A673 (cell line): ENCODE results near the gene NMNAT3. TPM values are rescaled to one million over a fixed set of nuclear protein-coding genes. Genes with fewer than 3 reads are reported as not detected.

Experiments used
- BruUV-seq: library from RNA; stranded (reverse); fragments of 400-500 nt; replicated peaks from 2 replicates; lab custom pipeline; 2021; lab: Mats Ljungman, UMichigan
- CTCF ChIA-PET: fragments of 300-600 bp; sonication (Branson Sonifier 250); formaldehyde crosslinking; loops from one replicate; lab custom pipeline; 2022; ENCODE audit warnings: antibody characterized with exemption; lab: Charles Lee
- POLR2A ChIA-PET: fragments of 300-600 bp; sonication (Branson Sonifier 250); formaldehyde crosslinking; loops from one replicate; lab custom pipeline; 2022; ENCODE audit warnings: antibody characterized with exemption; ENCODE audit not compliant: low non-redundant PET; lab: Charles Lee
- DNase-seq: peaks from one replicate; pipeline ENCODE4 v3.0.0-alpha.2; 2015; ENCODE audit warnings: low spot score
- H3K27ac ChIP-seq: fragments of 200-600 bp; sonication (generic); 2 replicates; pipeline ENCODE4 v1.5.1; 2016; ENCODE audit warnings: mixed run types, low read depth, mild to moderate bottlenecking, mixed read lengths, antibody characterized with exemption, low read length; ENCODE audit not compliant: poor library complexity, severe bottlenecking
- H3K27me3 ChIP-seq: fragments of 200-600 bp; sonication (generic); replicated peaks from 2 replicates; pipeline ENCODE4 v1.6.1; 2017; ENCODE audit warnings: mixed run types, low read depth, mild to moderate bottlenecking, mixed read lengths, antibody characterized with exemption, low read length; ENCODE audit not compliant: insufficient read depth, poor library complexity
- H3K36me3 ChIP-seq: fragments of 200-600 bp; sonication (generic); 2 replicates; pipeline ENCODE4 v1.6.1; 2016; ENCODE audit warnings: mixed run types, mild to moderate bottlenecking, mixed read lengths, antibody characterized with exemption, low read length; ENCODE audit not compliant: insufficient read depth, poor library complexity, severe bottlenecking
- H3K4me1 ChIP-seq: fragments of 200-600 bp; sonication (generic); 2 replicates; pipeline ENCODE4 v1.6.1; 2017; ENCODE audit warnings: mixed run types, mild to moderate bottlenecking, mixed read lengths, antibody characterized with exemption, low read length; ENCODE audit not compliant: insufficient read depth, poor library complexity, severe bottlenecking
- H3K4me3 ChIP-seq: fragments of 200-600 bp; sonication (generic); 2 replicates; pipeline ENCODE4 v1.5.1; 2016; ENCODE audit warnings: low read depth, mixed run types, mild to moderate bottlenecking, mixed read lengths, low read length; ENCODE audit not compliant: poor library complexity, severe bottlenecking
- H3K9me3 ChIP-seq: fragments of 200-600 bp; sonication (generic); 2 replicates; pipeline ENCODE4 v1.6.1; 2016; ENCODE audit warnings: mixed run types, low read depth, mild to moderate bottlenecking, mixed read lengths, antibody characterized with exemption, low read length; ENCODE audit not compliant: poor library complexity, severe bottlenecking
- CTCF ChIP-seq: fragments of 300-800, 200-600 bp; sonication (generic); conservative IDR thresholded peaks from 2 replicates; pipeline ENCODE4 v1.5.1; 2017; ENCODE audit warnings: low read depth, mild to moderate bottlenecking, antibody characterized with exemption, low read length, moderate library complexity, mixed read lengths
- EZH2 ChIP-seq: fragments of 200-600 bp; sonication (generic); IDR thresholded peaks from 2 replicates; pipeline ENCODE4 v1.6.1; 2017; ENCODE audit warnings: borderline replicate concordance, low read depth, mild to moderate bottlenecking, mixed read lengths, antibody characterized with exemption, low read length; ENCODE audit not compliant: poor library complexity, severe bottlenecking
- intact Hi-C: fragments of 100-400 bp; cut with micrococcal nuclease; formaldehyde crosslinking; loops from one replicate; pipeline ENCODE4 v1.10.0; 2022; ENCODE audit not compliant: unreplicated experiment
- total RNA-seq: library from RNA; stranded (reverse); gene quantifications from 2 replicates; pipeline ENCODE4 v1.2.3, GENCODE V29; 2021

NMNAT3 gene
- total RNA-seq, 1 experiment from 2014 or later: 1.9 TPM

GRCh38 chr3:139557041-139557440 lies 120.7 kb downstream of the NMNAT3 start:
- no peaks in the 10 kb centered on the region for H3K9me3 ChIP-seq
- H3K4me3 ChIP-seq: no peak overlapping the region
- no peaks in the 10 kb centered on the region for H3K27me3 ChIP-seq
- BruUV-seq: no TSS peak
- no peak for DNase-seq
- no peaks in the 10 kb centered on the region for H3K36me3 ChIP-seq
- no peak for TF ChIP-seq CTCF
- TF ChIP-seq EZH2: no peak
- ChIA-PET POLR2A (no interaction called here), CTCF (no interaction called here)
- H3K4me1 ChIP-seq: no peaks in the 10 kb centered on the region
- intact Hi-C loops: no loop called here
- no peak overlapping the region for H3K27ac ChIP-seq

- Histone ChIP-seq H3K4me1 (no peaks in the 10 kb centered on the region), H3K27ac (no peak overlapping the region), H3K27me3 (no peaks in the 10 kb centered on the region), H3K36me3 (no peaks in the 10 kb centered on the region), H3K4me3 (no peak overlapping the region), H3K9me3 (no peaks in the 10 kb centered on the region)
- CTCF ChIA-PET: no interaction called here
- intact Hi-C loops: no loop called here
- POLR2A ChIA-PET: no interaction called here
- TF ChIP-seq CTCF: no peak
- TF ChIP-seq EZH2: no peak
- BruUV-seq: no TSS peak
- DNase-seq: no peak
Measured at GRCh38 chr3:139555249-139555648, 122.5 kb downstream of the NMNAT3 start.

DNA sequence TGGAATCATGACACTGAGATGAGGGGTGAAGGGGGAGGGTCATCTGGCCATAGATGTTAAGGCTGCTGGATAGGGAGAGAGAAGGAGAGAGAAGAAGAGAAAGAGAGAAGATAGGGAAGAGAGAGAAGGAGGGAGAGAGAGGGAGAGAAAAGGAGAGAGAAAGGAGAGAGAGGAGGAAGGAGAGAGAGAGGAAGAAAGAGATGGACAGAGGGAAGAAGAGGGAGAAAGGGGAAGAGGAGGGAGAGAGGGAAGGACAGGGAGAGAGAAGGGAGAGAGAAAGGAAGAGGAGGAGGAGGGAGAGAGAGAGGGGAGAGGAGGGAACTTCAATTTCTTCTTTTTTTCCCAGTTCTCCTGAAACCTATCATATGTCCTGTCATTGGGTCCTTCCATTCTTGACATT lies 123.1 kb downstream of the NMNAT3 start:
- no TSS peak for BruUV-seq

More for the DNA sequence above, 123.1 kb downstream of the NMNAT3 start:
- Histone ChIP-seq H3K27ac (no peak overlapping the region), H3K36me3 (no peaks in the 10 kb centered on the region), H3K27me3 (no peaks in the 10 kb centered on the region), H3K9me3 (no peaks in the 10 kb centered on the region), H3K4me1 (no peaks in the 10 kb centered on the region), H3K4me3 (no peak overlapping the region)
- no peak for DNase-seq
- intact Hi-C loops: no loop called here
- ChIA-PET POLR2A (no interaction called here), CTCF (no interaction called here)
- no peak for TF ChIP-seq EZH2
- no peak for TF ChIP-seq CTCF
